SK-N-MC (cell line): ENCODE measurements around the gene SDF4.

Source experiments
- EZH2 ChIP-seq: fragments of 200-600 bp; sonication (generic); IDR thresholded peaks from one replicate; pipeline ENCODE4 v1.6.1; 2017; ENCODE audit warnings: antibody characterized with exemption
- POLR2AphosphoS5 ChIP-seq: IDR thresholded peaks from 2 replicates; pipeline ENCODE4 v1.6.1; 2012; ENCODE audit warnings: mild to moderate bottlenecking, low read depth, low read length, borderline replicate concordance

GRCh38 chr1:1255611-1256010, 23.8 kb upstream of the SDF4 start:
- no peak for TF ChIP-seq EZH2
- TF ChIP-seq POLR2AphosphoS5, result no peak
